H1 (cell line): Measurements from ENCODE around the gene RNF183.

Experiments used
- BRCA1 ChIP-seq: IDR thresholded peaks from 2 replicates; pipeline ENCODE4 v1.6.1; 2012; ENCODE audit warnings: low read depth, low read length, improper control_type of control experiment
- EP300 ChIP-seq, 2 experiments: IDR thresholded peaks; 1 replicate in 1 of 2; 2 replicates in 1 of 2; pipeline ENCODE4 v1.6.1; 2011 to 2012; ENCODE audit warnings: low read depth in 2 of 2, low read length in 2 of 2, mild to moderate bottlenecking in 2 of 2, borderline replicate concordance in 1 of 2, inconsistent platforms in 1 of 2, moderate library complexity in 1 of 2
- EZH2 ChIP-seq: fragments of 200-600 bp; sonication (generic); IDR thresholded peaks from 2 replicates; pipeline ENCODE4 v1.7.1; 2012; ENCODE audit warnings: low read depth, mild to moderate bottlenecking, moderate library complexity, low read length, inconsistent platforms; ENCODE audit not compliant: severe bottlenecking
- GABPA ChIP-seq: IDR thresholded peaks from 2 replicates; pipeline ENCODE4 v1.6.1; 2011; ENCODE audit warnings: mild to moderate bottlenecking, low read length, moderate library complexity, borderline replicate concordance; ENCODE audit not compliant: insufficient read depth
- JUND ChIP-seq: IDR thresholded peaks from 2 replicates; pipeline ENCODE4 v1.6.1; 2011; ENCODE audit warnings: mild to moderate bottlenecking, improper control_type of control experiment, low read length
- PHF8 ChIP-seq: fragments of 200-600 bp; sonication (generic); conservative IDR thresholded peaks from 2 replicates; pipeline ENCODE4 v1.7.1; 2012; ENCODE audit warnings: low read depth, mild to moderate bottlenecking, inconsistent platforms, low read length, moderate library complexity
- POLR2A ChIP-seq, 2 experiments: IDR thresholded peaks; 1 replicate in 1 of 2; 2 replicates in 1 of 2; pipeline ENCODE4 v1.6.1; 2011; ENCODE audit warnings: low read depth in 2 of 2, low read length in 2 of 2, mild to moderate bottlenecking in 2 of 2; ENCODE audit errors: control extremely low read depth in 1 of 2
- RFX5 ChIP-seq: IDR thresholded peaks from 2 replicates; pipeline ENCODE4 v1.6.1; 2011; ENCODE audit warnings: low read depth, low read length, improper control_type of control experiment, borderline replicate concordance
- RNF2 ChIP-seq: fragments of 200-900, 300-1000 bp; sonication (generic); IDR thresholded peaks from 2 replicates; pipeline ENCODE4 v1.7.1; 2016; ENCODE audit warnings: borderline replicate concordance, low read depth, mild to moderate bottlenecking, antibody characterized with exemption, low read length; ENCODE audit not compliant: poor library complexity, severe bottlenecking; ENCODE audit errors: missing control alignments
- SP2 ChIP-seq: IDR thresholded peaks from 2 replicates; pipeline ENCODE4 v1.6.1; 2012; ENCODE audit warnings: mild to moderate bottlenecking, low read length, inconsistent platforms
- TAF1 ChIP-seq: IDR thresholded peaks from 2 replicates; pipeline ENCODE4 v1.6.1; 2011; ENCODE audit warnings: mild to moderate bottlenecking, low read depth, low read length
- TF ChIP-seq, protein P1 (sequence below), 3 experiments: IDR thresholded peaks; 1 replicate in 2 of 3; 2 replicates in 1 of 3; pipeline versions ENCODE4 v1.5.1 to v1.6.1; 2011; ENCODE audit warnings: low read length in 3 of 3, mild to moderate bottlenecking in 3 of 3, inconsistent platforms in 2 of 3, low read depth in 1 of 3, moderate library complexity in 1 of 3; ENCODE audit not compliant: insufficient read depth in 1 of 3; ENCODE audit errors: control extremely low read depth in 1 of 3

DNA sequence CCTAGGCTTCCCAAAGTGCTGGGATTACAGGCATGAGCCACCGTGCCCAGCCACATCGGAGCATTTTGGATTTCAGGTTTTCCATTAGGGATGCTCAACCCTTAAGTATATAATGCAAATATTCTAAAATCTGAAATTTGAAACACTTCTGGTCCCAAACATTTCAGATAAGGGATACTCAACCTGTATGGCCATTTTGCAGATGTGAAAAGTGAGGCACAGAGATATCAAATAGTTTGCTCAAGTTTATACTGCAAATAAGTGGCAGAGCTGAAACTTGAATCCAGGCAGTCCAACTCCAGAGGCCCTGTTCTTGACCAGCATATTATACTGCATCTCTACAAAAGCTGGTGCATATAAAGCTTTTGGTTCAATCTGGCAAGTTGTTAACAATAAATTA is 34.5 kb upstream of the RNF183 start:
- TF ChIP-seq TAF1, result no peak
- TF ChIP-seq POLR2A (IDR thresholded peaks at IDR 0.05; ENCODE audit: control extremely low read depth in 1 of 2, low read depth in 2 of 2, low read length in 2 of 2), result no peak
- TF ChIP-seq BRCA1, result no peak
- TF ChIP-seq RNF2, result no peak
- TF ChIP-seq, protein P1, sequence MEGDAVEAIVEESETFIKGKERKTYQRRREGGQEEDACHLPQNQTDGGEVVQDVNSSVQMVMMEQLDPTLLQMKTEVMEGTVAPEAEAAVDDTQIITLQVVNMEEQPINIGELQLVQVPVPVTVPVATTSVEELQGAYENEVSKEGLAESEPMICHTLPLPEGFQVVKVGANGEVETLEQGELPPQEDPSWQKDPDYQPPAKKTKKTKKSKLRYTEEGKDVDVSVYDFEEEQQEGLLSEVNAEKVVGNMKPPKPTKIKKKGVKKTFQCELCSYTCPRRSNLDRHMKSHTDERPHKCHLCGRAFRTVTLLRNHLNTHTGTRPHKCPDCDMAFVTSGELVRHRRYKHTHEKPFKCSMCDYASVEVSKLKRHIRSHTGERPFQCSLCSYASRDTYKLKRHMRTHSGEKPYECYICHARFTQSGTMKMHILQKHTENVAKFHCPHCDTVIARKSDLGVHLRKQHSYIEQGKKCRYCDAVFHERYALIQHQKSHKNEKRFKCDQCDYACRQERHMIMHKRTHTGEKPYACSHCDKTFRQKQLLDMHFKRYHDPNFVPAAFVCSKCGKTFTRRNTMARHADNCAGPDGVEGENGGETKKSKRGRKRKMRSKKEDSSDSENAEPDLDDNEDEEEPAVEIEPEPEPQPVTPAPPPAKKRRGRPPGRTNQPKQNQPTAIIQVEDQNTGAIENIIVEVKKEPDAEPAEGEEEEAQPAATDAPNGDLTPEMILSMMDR (IDR thresholded peaks at IDR 0.05; ENCODE audit: control extremely low read depth in 1 of 3, insufficient read depth in 1 of 3, low read depth in 1 of 3, low read length in 3 of 3), result no peak
- no peak for TF ChIP-seq EZH2
- TF ChIP-seq RFX5, result no peak
- no peak for TF ChIP-seq GABPA
- TF ChIP-seq EP300 (IDR thresholded peaks at IDR 0.05; ENCODE audit: borderline replicate concordance in 1 of 2, low read depth in 2 of 2, low read length in 2 of 2), result no peak
- TF ChIP-seq SP2, result no peak
- TF ChIP-seq JUND, result no peak
- TF ChIP-seq PHF8, result no peak
